Measurements from ENCODE around the gene PTGFRN. TPM values are rescaled to one million over a fixed set of nuclear protein-coding genes. Genes with fewer than 3 reads are reported as not detected.

Gene PTGFRN
- total RNA-seq, 1 donor from 2014 or later, result 80.0 TPM

DNA sequence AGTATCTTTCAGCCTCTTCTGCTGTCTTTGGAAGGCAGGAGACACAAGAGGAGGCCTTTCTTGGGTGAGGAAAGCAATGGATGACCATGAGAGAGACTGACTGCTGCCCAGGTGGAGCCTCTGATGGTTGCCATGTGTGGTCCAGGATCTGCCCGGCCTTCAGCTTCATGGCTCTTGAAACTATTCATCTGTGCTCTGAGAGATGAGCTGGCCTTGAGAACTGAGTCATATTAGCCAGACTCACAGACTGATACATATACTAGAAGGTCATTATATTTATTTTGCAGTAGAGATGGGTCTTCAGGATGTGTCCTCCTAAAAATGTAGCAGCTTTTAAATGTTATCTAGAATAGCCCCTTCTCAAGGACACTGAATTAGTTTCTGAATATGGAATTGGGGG is 33.7 kb downstream of the PTGFRN start:
- Mint-ChIP-seq H3K27me3 (no peaks in the 10 kb centered on the region), H3K9me3 (no peaks in the 10 kb centered on the region), H3K36me3 (peaks cover 34% of the 10 kb centered on the region), H3K27ac (no peak overlapping the region), H3K4me3 (no peak overlapping the region), H3K4me1 (ENCODE audit: unreplicated experiment) (peaks cover 30% of the 10 kb centered on the region)
- TF ChIP-seq, protein P1, sequence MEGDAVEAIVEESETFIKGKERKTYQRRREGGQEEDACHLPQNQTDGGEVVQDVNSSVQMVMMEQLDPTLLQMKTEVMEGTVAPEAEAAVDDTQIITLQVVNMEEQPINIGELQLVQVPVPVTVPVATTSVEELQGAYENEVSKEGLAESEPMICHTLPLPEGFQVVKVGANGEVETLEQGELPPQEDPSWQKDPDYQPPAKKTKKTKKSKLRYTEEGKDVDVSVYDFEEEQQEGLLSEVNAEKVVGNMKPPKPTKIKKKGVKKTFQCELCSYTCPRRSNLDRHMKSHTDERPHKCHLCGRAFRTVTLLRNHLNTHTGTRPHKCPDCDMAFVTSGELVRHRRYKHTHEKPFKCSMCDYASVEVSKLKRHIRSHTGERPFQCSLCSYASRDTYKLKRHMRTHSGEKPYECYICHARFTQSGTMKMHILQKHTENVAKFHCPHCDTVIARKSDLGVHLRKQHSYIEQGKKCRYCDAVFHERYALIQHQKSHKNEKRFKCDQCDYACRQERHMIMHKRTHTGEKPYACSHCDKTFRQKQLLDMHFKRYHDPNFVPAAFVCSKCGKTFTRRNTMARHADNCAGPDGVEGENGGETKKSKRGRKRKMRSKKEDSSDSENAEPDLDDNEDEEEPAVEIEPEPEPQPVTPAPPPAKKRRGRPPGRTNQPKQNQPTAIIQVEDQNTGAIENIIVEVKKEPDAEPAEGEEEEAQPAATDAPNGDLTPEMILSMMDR (conservative IDR thresholded peaks at IDR 0.05), result no peak
- DNase-seq (ENCODE audit: extremely low spot score, unreplicated experiment), result no peak

DNA sequence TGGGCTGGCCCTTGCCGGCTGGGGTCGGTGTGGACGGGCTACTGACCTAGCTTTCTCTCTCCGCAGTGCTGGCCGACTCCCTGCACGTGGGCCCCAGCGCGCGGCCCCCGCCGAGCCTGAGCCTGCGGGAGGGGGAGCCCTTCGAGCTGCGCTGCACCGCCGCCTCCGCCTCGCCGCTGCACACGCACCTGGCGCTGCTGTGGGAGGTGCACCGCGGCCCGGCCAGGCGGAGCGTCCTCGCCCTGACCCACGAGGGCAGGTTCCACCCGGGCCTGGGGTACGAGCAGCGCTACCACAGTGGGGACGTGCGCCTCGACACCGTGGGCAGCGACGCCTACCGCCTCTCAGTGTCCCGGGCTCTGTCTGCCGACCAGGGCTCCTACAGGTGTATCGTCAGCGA is 34.9 kb downstream of the PTGFRN start:
- H3K36me3 Mint-ChIP-seq, result peaks cover 30% of the 10 kb centered on the region
- TF ChIP-seq, protein P1 (conservative IDR thresholded peaks at IDR 0.05), result no peak
- H3K27me3 Mint-ChIP-seq, result no peaks in the 10 kb centered on the region
- H3K4me1 Mint-ChIP-seq (ENCODE audit: unreplicated experiment), result peaks cover 32% of the 10 kb centered on the region
- no peak overlapping the region for H3K4me3 Mint-ChIP-seq
- no peaks in the 10 kb centered on the region for H3K9me3 Mint-ChIP-seq
- DNase-seq (ENCODE audit: extremely low spot score, unreplicated experiment), result no peak
- no peak overlapping the region for H3K27ac Mint-ChIP-seq

DNA sequence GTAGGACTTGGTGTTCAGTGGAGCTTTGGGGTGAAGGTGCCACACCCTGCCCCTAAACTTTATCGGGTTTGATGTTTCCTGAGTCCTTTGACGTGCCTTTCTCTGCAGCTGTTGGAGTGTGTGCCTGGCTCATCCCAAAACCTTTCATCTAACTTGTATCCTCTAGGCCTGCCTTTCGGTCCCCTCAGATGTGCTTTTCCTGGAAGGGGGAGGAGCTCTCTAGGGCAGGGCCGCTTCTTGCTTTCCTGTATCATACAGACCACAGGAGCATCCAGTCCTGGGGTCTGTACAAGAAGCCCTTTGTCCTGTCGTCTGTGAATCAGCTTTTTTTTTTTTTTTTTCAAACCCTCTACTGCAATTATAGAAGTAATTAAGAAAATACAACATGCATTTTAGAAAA is 35.7 kb downstream of the PTGFRN start:
- TF ChIP-seq, protein P1 (conservative IDR thresholded peaks at IDR 0.05), result no peak
- DNase-seq (ENCODE audit: extremely low spot score, unreplicated experiment), result no peak
- H3K27ac Mint-ChIP-seq, result no peak overlapping the region
- H3K27me3 Mint-ChIP-seq, result no peaks in the 10 kb centered on the region
- no peak overlapping the region for H3K4me3 Mint-ChIP-seq
- H3K36me3 Mint-ChIP-seq, result peaks cover 38% of the 10 kb centered on the region
- H3K4me1 Mint-ChIP-seq (ENCODE audit: unreplicated experiment), result peaks cover 32% of the 10 kb centered on the region
- H3K9me3 Mint-ChIP-seq, result no peaks in the 10 kb centered on the region

DNA sequence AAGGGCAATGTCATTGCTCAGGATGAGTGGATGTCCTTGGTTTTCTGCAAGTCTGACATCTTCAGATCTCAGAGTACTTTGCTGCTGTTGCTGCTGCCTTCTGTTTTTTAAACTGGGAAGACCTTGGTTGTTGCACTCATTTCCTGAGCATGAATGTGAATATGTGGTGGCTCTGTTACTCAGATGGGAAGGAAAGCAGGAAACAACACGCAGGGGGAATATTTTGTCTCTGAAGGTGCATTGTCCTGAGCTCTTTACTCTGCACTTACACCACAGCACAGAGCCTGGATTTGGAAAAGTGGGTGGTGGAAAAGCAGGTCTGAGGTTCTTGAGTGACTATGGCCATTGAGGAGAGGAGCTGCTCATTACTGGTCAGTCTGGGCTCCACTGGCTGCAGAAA is 36.3 kb downstream of the PTGFRN start:
- TF ChIP-seq, protein P1 (conservative IDR thresholded peaks at IDR 0.05), result no peak
- H3K4me3 Mint-ChIP-seq, result no peak overlapping the region

DNA sequence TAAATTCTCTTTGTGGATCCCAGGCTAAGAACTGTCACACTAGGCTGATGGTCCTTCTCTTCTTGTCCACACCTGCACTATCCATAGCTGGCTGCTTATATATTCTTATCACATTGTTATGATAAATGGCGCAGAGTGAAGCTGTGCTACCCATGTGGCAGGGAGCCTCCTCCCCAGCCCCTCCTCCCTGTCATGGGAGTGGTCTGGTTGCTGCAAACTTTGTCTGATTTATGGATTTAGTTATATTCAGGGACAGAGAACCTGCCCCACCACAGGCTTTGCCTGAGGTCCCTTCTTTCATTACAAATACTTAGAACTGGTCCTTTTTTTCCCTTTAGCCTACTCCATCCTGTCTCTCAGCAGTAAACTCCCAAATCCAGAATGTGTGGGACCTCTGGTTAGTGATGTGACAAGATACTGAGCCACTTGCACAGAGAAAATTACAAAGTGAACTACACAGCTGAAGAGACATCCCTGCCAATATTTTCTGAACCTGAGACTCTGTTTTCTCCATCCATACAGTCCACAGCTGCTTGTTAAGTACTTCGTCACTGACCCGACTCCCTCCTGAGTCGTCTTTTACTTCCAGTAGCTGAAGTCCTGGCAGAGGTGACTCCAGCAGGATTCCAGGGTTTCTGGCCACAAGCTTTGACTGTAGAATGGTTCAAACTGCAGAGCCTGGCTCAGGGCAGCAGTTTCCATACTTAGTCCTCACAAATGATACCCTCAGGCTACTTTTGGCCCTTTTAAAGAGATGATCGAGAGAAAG is 37.6 kb downstream of the PTGFRN start:
- no peaks in the 10 kb centered on the region for H3K27me3 Mint-ChIP-seq

More for the DNA sequence above, 36.3 kb downstream of the PTGFRN start:
- H3K27ac Mint-ChIP-seq, result no peak overlapping the region
- no peaks in the 10 kb centered on the region for H3K27me3 Mint-ChIP-seq
- H3K4me1 Mint-ChIP-seq (ENCODE audit: unreplicated experiment), result peaks cover 37% of the 10 kb centered on the region
- H3K36me3 Mint-ChIP-seq, result peaks cover 39% of the 10 kb centered on the region
- no peaks in the 10 kb centered on the region for H3K9me3 Mint-ChIP-seq
- DNase-seq (ENCODE audit: extremely low spot score, unreplicated experiment), result no peak

More for the DNA sequence above, 37.6 kb downstream of the PTGFRN start:
- Mint-ChIP-seq H3K4me3 (no peak overlapping the region), H3K27ac (no peak overlapping the region), H3K4me1 (ENCODE audit: unreplicated experiment) (peaks cover 47% of the 10 kb centered on the region), H3K36me3 (peaks cover 45% of the 10 kb centered on the region), H3K9me3 (no peaks in the 10 kb centered on the region)
- TF ChIP-seq, protein P1 (conservative IDR thresholded peaks at IDR 0.05), result no peak
- DNase-seq (ENCODE audit: extremely low spot score, unreplicated experiment), result no peak
